GM12878 (cell line): ENCODE data around the gene PRKAG2. TPM values are rescaled to one million over a fixed set of nuclear protein-coding genes. Genes with fewer than 3 reads are reported as not detected.

ENCODE experiments used
- ATAC-seq: fragments of 200-7000 bp; cut with Tn5 transposase; 3 replicates; pipeline ENCODE4 v1.9.1; 2020; ENCODE audit warnings: mild to moderate bottlenecking, moderate library complexity
- BruUV-seq: library from RNA; stranded (reverse); fragments of 400-500 nt; replicated peaks from 2 replicates; lab custom pipeline; 2021; lab: Mats Ljungman, UMichigan
- CTCF ChIA-PET: fragments of 300-600 bp; sonication (Branson Sonifier 250); formaldehyde crosslinking; extraction: SDS; loops from one replicate; lab custom pipeline; 2021; ENCODE audit warnings: inconsistent platforms; lab: Yijun Ruan, JAX
- POLR2A ChIA-PET: fragments of 350-600 bp; formaldehyde crosslinking; extraction: SDS; loops from one replicate; lab custom pipeline; 2021; ENCODE audit warnings: inconsistent platforms; lab: Charles Lee
- RAD21 ChIA-PET: fragments of 300-600 bp; sonication (Branson Sonifier 250); formaldehyde crosslinking; loops from one replicate; lab custom pipeline; 2023; ENCODE audit warnings: antibody characterized with exemption; ENCODE audit not compliant: unreplicated experiment; lab: Charles Lee
- SMC1A ChIA-PET: fragments of 300-600 bp; sonication (Branson Sonifier 250); formaldehyde crosslinking; loops from one replicate; lab custom pipeline; 2023; ENCODE audit not compliant: unreplicated experiment, uncharacterized antibody; lab: Charles Lee
- DNase-seq: peaks from one replicate; pipeline ENCODE4 v3.0.0-alpha.2; 2011; ENCODE audit warnings: low read depth, low spot score
- FAIRE-seq: peaks from 3 replicates; lab custom pipeline; 2011; peaks lifted over from hg19 to GRCh38; lab: Jason Lieb, UNC
- H2AFZ ChIP-seq: 2 replicates; pipeline ENCODE4 v1.6.0; 2011; ENCODE audit warnings: low read depth, low read length, control low read depth; ENCODE audit not compliant: control insufficient read depth
- H3K27ac ChIP-seq: 2 replicates; pipeline ENCODE4 v1.5.1; 2011; ENCODE audit warnings: control low read depth; ENCODE audit not compliant: control insufficient read depth, insufficient read depth
- H3K27me3 ChIP-seq, 2 experiments: replicated peaks in 1 of 2; 2 replicates each; pipeline versions ENCODE4 v1.6.0 to v1.6.1; 2011; ENCODE audit warnings: low read length in 1 of 2; ENCODE audit not compliant: control insufficient read depth in 2 of 2, insufficient read depth in 2 of 2
- H3K36me3 ChIP-seq, 2 experiments: 2 replicates each; pipeline ENCODE4 v1.5.1; 2011; ENCODE audit warnings: low read length in 1 of 2; ENCODE audit not compliant: control insufficient read depth in 2 of 2, insufficient read depth in 2 of 2
- H3K4me1 ChIP-seq: 2 replicates; pipeline ENCODE4 v1.6.1; 2011; ENCODE audit warnings: mild to moderate bottlenecking, low read length, moderate library complexity, mixed read lengths; ENCODE audit not compliant: control insufficient read depth, insufficient read depth
- H3K4me2 ChIP-seq: 2 replicates; pipeline ENCODE4 v1.6.0; 2011; ENCODE audit warnings: control low read depth; ENCODE audit not compliant: control insufficient read depth, insufficient read depth
- H3K4me3 ChIP-seq: fragments of 200-600 bp; sonication (generic); 2 replicates; pipeline ENCODE4 v1.5.1; 2016
- H3K79me2 ChIP-seq: 2 replicates; pipeline ENCODE4 v1.6.0; 2011; ENCODE audit warnings: low read length; ENCODE audit not compliant: control insufficient read depth, insufficient read depth
- H3K9ac ChIP-seq: 2 replicates; pipeline ENCODE4 v1.8.0; 2011; ENCODE audit warnings: low read length, control low read depth, mixed read lengths; ENCODE audit not compliant: control insufficient read depth, insufficient read depth
- H3K9me3 ChIP-seq: replicated peaks from 3 replicates; pipeline ENCODE4 v1.5.1; 2011; ENCODE audit warnings: mild to moderate bottlenecking, low read length; ENCODE audit not compliant: control insufficient read depth, insufficient read depth
- H4K20me1 ChIP-seq: 2 replicates; pipeline ENCODE4 v1.6.0; 2011; ENCODE audit not compliant: control insufficient read depth, insufficient read depth
- BCL11A ChIP-seq: IDR thresholded peaks from 2 replicates; pipeline ENCODE4 v1.6.1; 2011; ENCODE audit warnings: low read depth, low read length
- MEF2A ChIP-seq: IDR thresholded peaks from 2 replicates; pipeline ENCODE4 v1.6.1; 2011; ENCODE audit warnings: low read depth, mild to moderate bottlenecking, low read length, moderate library complexity; ENCODE audit not compliant: insufficient read depth
- MTA3 ChIP-seq: IDR thresholded peaks from 2 replicates; pipeline ENCODE4 v1.6.1; 2012; ENCODE audit warnings: low read length, inconsistent platforms, borderline replicate concordance
- NFYA ChIP-seq: IDR thresholded peaks from 2 replicates; pipeline ENCODE4 v1.6.1; 2011; ENCODE audit warnings: low read depth, mild to moderate bottlenecking, low read length, improper control_type of control experiment, borderline replicate concordance
- NFYB ChIP-seq: IDR thresholded peaks from 2 replicates; pipeline ENCODE4 v1.6.1; 2011; ENCODE audit warnings: low read depth, mild to moderate bottlenecking, low read length, improper control_type of control experiment, moderate library complexity; ENCODE audit not compliant: insufficient read depth
- PAX5 ChIP-seq: IDR thresholded peaks from 2 replicates; pipeline ENCODE4 v1.6.1; 2011; ENCODE audit warnings: low read depth, low read length, borderline replicate concordance
- POLR2AphosphoS5 ChIP-seq: IDR thresholded peaks from 2 replicates; pipeline ENCODE4 v1.6.1; 2011; ENCODE audit warnings: mild to moderate bottlenecking, low read length, inconsistent platforms
- POU2F2 ChIP-seq: IDR thresholded peaks from 3 replicates; pipeline ENCODE4 v1.6.1; 2011; ENCODE audit warnings: low read depth, mild to moderate bottlenecking, low read length, borderline replicate concordance
- SIN3A ChIP-seq: IDR thresholded peaks from 2 replicates; pipeline ENCODE4 v1.6.1; 2012; ENCODE audit warnings: low read depth, low read length, improper control_type of control experiment
- SRF ChIP-seq, 2 experiments: IDR thresholded peaks; 2 replicates each; pipeline ENCODE4 v1.6.1; 2011; ENCODE audit warnings: low read depth in 2 of 2, low read length in 2 of 2, mild to moderate bottlenecking in 1 of 2, moderate library complexity in 1 of 2
- TCF3 ChIP-seq: IDR thresholded peaks from 2 replicates; pipeline ENCODE4 v1.6.1; 2012; ENCODE audit warnings: low read depth, mild to moderate bottlenecking, low read length, borderline replicate concordance; ENCODE audit not compliant: insufficient read depth
- ZBTB33 ChIP-seq: fragments of 450-650 bp; IDR thresholded peaks from 2 replicates; pipeline ENCODE4 v1.6.1; 2017; ENCODE audit warnings: mild to moderate bottlenecking
- ZBTB40 ChIP-seq: fragments of 450-650 bp; IDR thresholded peaks from 2 replicates; pipeline ENCODE4 v1.6.1; 2016; ENCODE audit warnings: mild to moderate bottlenecking, moderate library complexity, borderline replicate concordance
- WGBS: methylation state at CpG from one replicate; pipeline ENCODE4 v1.1.6; 2016; ENCODE audit warnings: low lambda C conversion rate; ENCODE audit not compliant: insufficient replicate concordance, insufficient coverage; ENCODE audit errors: missing lambda C conversion rate; 5-methylcytosine and 5-hydroxymethylcytosine counted together
- in situ Hi-C: fragments of 300-500 bp; cut with MboI; formaldehyde crosslinking; loops from 9 replicates; pipeline ENCODE4 v1.14.3; 2018; ENCODE audit warnings: mixed read lengths
- intact Hi-C: fragments of 100-400 bp; cut with micrococcal nuclease; formaldehyde crosslinking; loops from one replicate; pipeline ENCODE4 v1.14.2; 2022; ENCODE audit not compliant: unreplicated experiment
- polyA plus RNA-seq, 11 experiments: library from polyadenylated mRNA; depleted of rRNA in 4 of 11; unstranded in 6 of 11; stranded (reverse) in 5 of 11; fragments of >200 nt; fragmentation: Nextera tagmentation in 4 of 11; fragmentation: Illumina TruSeq in 1 of 11; extraction: Ambion mirVana in 4 of 11; extraction: Trizol in 1 of 11; gene quantifications; 1 replicate in 1 of 11; 2 replicates in 10 of 11; pipeline versions ENCODE4 v1.2.1 to v1.2.3, GENCODE V29; 2011 to 2016; ENCODE audit warnings: inconsistent platforms in 2 of 11, missing spikeins in 2 of 11, low read depth in 1 of 11
- total RNA-seq, 4 experiments: library from RNA; depleted of rRNA in 3 of 4; stranded (reverse); fragments of >200 nt in 3 of 4; fragmentation: Illumina TruSeq in 1 of 4; extraction: Trizol in 1 of 4; gene quantifications; 2 replicates each; pipeline versions ENCODE4 v1.2.1 to v1.2.3, GENCODE V29; 2013 to 2021
- TF ChIP-seq, protein P1 (sequence below): IDR thresholded peaks from 2 replicates; pipeline ENCODE4 v1.6.1; 2012; ENCODE audit warnings: mild to moderate bottlenecking, low read depth, low read length

Gene PRKAG2
- total and polyA plus RNA-seq, 10 of the 15 experiments (the other 5 are each of a cell fraction or from before 2014, with no cell fraction given), result 3.4 to 8.9 (median 6.8) TPM

DNA sequence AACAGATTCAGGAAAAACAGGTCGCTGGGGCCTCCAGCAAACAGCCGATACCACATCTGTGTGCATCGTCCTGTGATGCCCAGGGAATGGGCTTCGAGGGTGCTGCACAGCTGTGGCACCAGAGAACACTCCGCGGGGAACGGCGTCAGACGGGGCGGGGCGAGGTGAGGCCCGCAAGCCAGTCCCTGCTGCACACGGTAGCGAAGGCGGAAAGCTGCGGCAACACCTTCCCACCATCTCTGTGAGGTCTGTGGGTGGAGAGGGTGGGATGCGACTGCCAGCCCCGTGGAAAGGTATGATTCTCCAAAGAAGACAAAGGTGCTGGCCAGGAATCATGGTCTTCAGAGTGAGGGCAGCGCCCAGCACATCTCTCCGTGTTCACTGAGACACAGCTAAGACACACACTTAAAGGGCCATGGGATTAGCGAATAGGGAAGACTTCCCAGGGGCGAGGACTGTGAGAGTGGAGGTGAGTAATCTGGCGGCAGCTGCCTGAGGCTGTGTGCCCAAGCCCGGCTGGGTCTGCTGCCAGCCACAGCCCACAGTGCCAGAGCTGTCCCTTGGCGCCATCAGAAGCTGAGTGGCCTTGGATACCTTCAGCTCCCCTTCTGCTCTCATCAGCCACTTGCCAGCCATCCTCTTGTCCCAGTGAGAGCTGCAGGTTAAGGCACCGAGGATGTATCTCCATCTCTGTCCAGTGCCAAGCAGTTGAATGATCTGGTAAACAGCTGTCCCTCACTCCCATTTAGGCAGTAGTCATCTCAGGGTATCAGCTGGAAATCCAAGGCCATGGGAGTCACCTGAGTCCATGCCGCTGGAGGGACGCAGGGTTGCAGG, 17.6 kb downstream of the PRKAG2 start:
- no TSS peak for BruUV-seq
- ChIA-PET POLR2A (no interaction called here), RAD21 (no interaction called here), CTCF (no interaction called here), SMC1A (no interaction called here)
- FAIRE-seq (no peak), ATAC-seq (no peak), DNase-seq (no peak)
- Histone ChIP-seq H3K36me3 (no peaks in the 10 kb centered on the region), H3K79me2 (no peaks in the 10 kb centered on the region), H3K27me3 (no peaks in the 10 kb centered on the region), H3K9ac (no peak overlapping the region), H3K4me1 (no peaks in the 10 kb centered on the region), H4K20me1 (no peaks in the 10 kb centered on the region), H3K4me2 (no peak overlapping the region), H3K9me3 (no peaks in the 10 kb centered on the region), H3K4me3 (no peak overlapping the region), H3K27ac (no peak overlapping the region), H2AFZ (no peak overlapping the region)
- intact Hi-C loops (no loop called here), in situ Hi-C loops (no loop called here)
- WGBS, result 77% methylated on average over 28 of the region's 28 CpGs
- no peak for TF ChIP-seq NFYB
- no peak for TF ChIP-seq PAX5
- no peak for TF ChIP-seq NFYA
- no peak for TF ChIP-seq MEF2A
- no peak for TF ChIP-seq TCF3
- TF ChIP-seq ZBTB40, result no peak
- TF ChIP-seq SRF (IDR thresholded peaks at IDR 0.05; ENCODE audit: low read depth in 2 of 2, low read length in 2 of 2), result no peak
- TF ChIP-seq BCL11A, result no peak
- no peak for TF ChIP-seq SIN3A
- TF ChIP-seq POLR2AphosphoS5, result no peak
- no peak for TF ChIP-seq MTA3
- TF ChIP-seq POU2F2, result no peak
- TF ChIP-seq ZBTB33, result no peak
- TF ChIP-seq, protein P1, sequence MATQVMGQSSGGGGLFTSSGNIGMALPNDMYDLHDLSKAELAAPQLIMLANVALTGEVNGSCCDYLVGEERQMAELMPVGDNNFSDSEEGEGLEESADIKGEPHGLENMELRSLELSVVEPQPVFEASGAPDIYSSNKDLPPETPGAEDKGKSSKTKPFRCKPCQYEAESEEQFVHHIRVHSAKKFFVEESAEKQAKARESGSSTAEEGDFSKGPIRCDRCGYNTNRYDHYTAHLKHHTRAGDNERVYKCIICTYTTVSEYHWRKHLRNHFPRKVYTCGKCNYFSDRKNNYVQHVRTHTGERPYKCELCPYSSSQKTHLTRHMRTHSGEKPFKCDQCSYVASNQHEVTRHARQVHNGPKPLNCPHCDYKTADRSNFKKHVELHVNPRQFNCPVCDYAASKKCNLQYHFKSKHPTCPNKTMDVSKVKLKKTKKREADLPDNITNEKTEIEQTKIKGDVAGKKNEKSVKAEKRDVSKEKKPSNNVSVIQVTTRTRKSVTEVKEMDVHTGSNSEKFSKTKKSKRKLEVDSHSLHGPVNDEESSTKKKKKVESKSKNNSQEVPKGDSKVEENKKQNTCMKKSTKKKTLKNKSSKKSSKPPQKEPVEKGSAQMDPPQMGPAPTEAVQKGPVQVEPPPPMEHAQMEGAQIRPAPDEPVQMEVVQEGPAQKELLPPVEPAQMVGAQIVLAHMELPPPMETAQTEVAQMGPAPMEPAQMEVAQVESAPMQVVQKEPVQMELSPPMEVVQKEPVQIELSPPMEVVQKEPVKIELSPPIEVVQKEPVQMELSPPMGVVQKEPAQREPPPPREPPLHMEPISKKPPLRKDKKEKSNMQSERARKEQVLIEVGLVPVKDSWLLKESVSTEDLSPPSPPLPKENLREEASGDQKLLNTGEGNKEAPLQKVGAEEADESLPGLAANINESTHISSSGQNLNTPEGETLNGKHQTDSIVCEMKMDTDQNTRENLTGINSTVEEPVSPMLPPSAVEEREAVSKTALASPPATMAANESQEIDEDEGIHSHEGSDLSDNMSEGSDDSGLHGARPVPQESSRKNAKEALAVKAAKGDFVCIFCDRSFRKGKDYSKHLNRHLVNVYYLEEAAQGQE, result no peak
